Ureter (tissue), 1 donor: ENCODE results near the gene LTBP1. TPM values are rescaled to one million over a fixed set of nuclear protein-coding genes. Genes with fewer than 3 reads are reported as not detected.

Experiments
- DNase-seq: peaks from one replicate; pipeline ENCODE4 v3.0.0-alpha.2; 2020; ENCODE audit warnings: low spot score
- total RNA-seq: library from RNA; stranded (reverse); gene quantifications from one replicate; pipeline ENCODE4 v1.2.4, GENCODE V29; 2023
- donor health status: DM: yes; HTN: yes; CAD: no.

LTBP1 gene
- total RNA-seq, 1 donor from 2014 or later: 80.1 TPM

GRCh38 chr2:33008716-33009115 is 62.0 kb downstream of the LTBP1 start:
- no peak for DNase-seq

GRCh38 chr2:33009249-33009648 is 62.5 kb downstream of the LTBP1 start:
- DNase-seq: no peak

- no peak for DNase-seq
These were observed 64.6 kb downstream of the LTBP1 start for GRCh38 chr2:33011373-33011772.

GRCh38 chr2:33011941-33012340 is 65.2 kb downstream of the LTBP1 start:
- DNase-seq: no peak

- no peak for DNase-seq
These were observed 66.9 kb downstream of the LTBP1 start for GRCh38 chr2:33013684-33014110.

GRCh38 chr2:33014268-33014667 is 67.5 kb downstream of the LTBP1 start:
- DNase-seq: no peak

- no peak for DNase-seq
These were observed 68.8 kb downstream of the LTBP1 start for GRCh38 chr2:33015421-33016142.

GRCh38 chr2:33018271-33018670 is 71.5 kb downstream of the LTBP1 start:
- no peak for DNase-seq

- DNase-seq: no peak
These were observed 73.0 kb downstream of the LTBP1 start for GRCh38 chr2:33019796-33020195.

- no peak for DNase-seq
These were observed 74.1 kb downstream of the LTBP1 start for GRCh38 chr2:33020883-33021282.

- no peak for DNase-seq
These were observed 74.9 kb downstream of the LTBP1 start for GRCh38 chr2:33021542-33022227.

- DNase-seq: no peak
These were observed 75.7 kb downstream of the LTBP1 start for GRCh38 chr2:33022395-33022985.

- DNase-seq: no peak
These were observed 76.4 kb downstream of the LTBP1 start for GRCh38 chr2:33022989-33023727.

GRCh38 chr2:33023728-33024500 is 77.2 kb downstream of the LTBP1 start:
- no peak for DNase-seq

- DNase-seq: no peak
These were observed 78.0 kb downstream of the LTBP1 start for GRCh38 chr2:33024758-33025157.

GRCh38 chr2:33029459-33029858 is 82.7 kb downstream of the LTBP1 start:
- DNase-seq: no peak

- DNase-seq: no peak
These were observed 83.2 kb downstream of the LTBP1 start for GRCh38 chr2:33029926-33030325.

- no peak for DNase-seq
These were observed 83.6 kb downstream of the LTBP1 start for GRCh38 chr2:33030326-33030725.

GRCh38 chr2:33032245-33032644 is 85.5 kb downstream of the LTBP1 start:
- no peak for DNase-seq

GRCh38 chr2:33033606-33034081 is 86.9 kb downstream of the LTBP1 start:
- no peak for DNase-seq

GRCh38 chr2:33034784-33035183 is 88.0 kb downstream of the LTBP1 start:
- DNase-seq: no peak
